H7 (cell line): Measurements from ENCODE around the gene ADTRP. TPM values are rescaled to one million over a fixed set of nuclear protein-coding genes. Genes with fewer than 3 reads are reported as not detected.

ENCODE experiments used
- DNase-seq: peaks from one replicate; pipeline ENCODE4 v3.0.0; 2012
- H3K27me3 ChIP-seq: 2 replicates; pipeline ENCODE4 v1.6.0; 2011; ENCODE audit warnings: mild to moderate bottlenecking, low read length; ENCODE audit not compliant: control insufficient read depth, insufficient read depth
- H3K36me3 ChIP-seq: replicated peaks from 2 replicates; pipeline ENCODE4 v1.5.1; 2011; ENCODE audit warnings: low read length; ENCODE audit not compliant: control insufficient read depth, insufficient read depth
- H3K4me3 ChIP-seq: 2 replicates; pipeline ENCODE4 v1.5.1; 2011; ENCODE audit warnings: low read depth, mild to moderate bottlenecking, control low read depth, low read length, moderate library complexity; ENCODE audit not compliant: insufficient read depth
- total RNA-seq: library from RNA; depleted of rRNA; stranded (reverse); fragments of >200 nt; shearing (Covaris generic); gene quantifications from 2 replicates; pipeline ENCODE4 v1.2.3, GENCODE V29; 2014

Gene ADTRP
- total RNA-seq, 1 experiment from 2014 or later = 0.21 TPM

- Histone ChIP-seq H3K27me3 (no peaks in the 10 kb centered on the region), H3K36me3 (no peaks in the 10 kb centered on the region), H3K4me3 (no peak overlapping the region)
- DNase-seq = no peak
Observed at GRCh38 chr6:11744101-11744500, 34.5 kb downstream of the ADTRP start.

GRCh38 chr6:11740875-11741274 is 37.7 kb downstream of the ADTRP start:
- Histone ChIP-seq H3K4me3 (no peak overlapping the region), H3K27me3 (no peaks in the 10 kb centered on the region), H3K36me3 (no peaks in the 10 kb centered on the region)
- no peak for DNase-seq

GRCh38 chr6:11738661-11739375 is 39.8 kb downstream of the ADTRP start:
- Histone ChIP-seq H3K4me3 (no peak overlapping the region), H3K36me3 (no peaks in the 10 kb centered on the region), H3K27me3 (no peaks in the 10 kb centered on the region)
- no peak for DNase-seq

- no peak overlapping the region for H3K4me3 ChIP-seq
- DNase-seq = no peak
- no peaks in the 10 kb centered on the region for H3K36me3 ChIP-seq
- H3K27me3 ChIP-seq = no peaks in the 10 kb centered on the region
Observed at GRCh38 chr6:11738234-11738633, 40.4 kb downstream of the ADTRP start.

GRCh38 chr6:11736601-11737000 is 42.0 kb downstream of the ADTRP start:
- no peak for DNase-seq

GRCh38 chr6:11734861-11735613 is 43.6 kb downstream of the ADTRP start:
- no peaks in the 10 kb centered on the region for H3K27me3 ChIP-seq
- DNase-seq = no peak
- no peak overlapping the region for H3K4me3 ChIP-seq

More at GRCh38 chr6:11736601-11737000, 42.0 kb downstream of the ADTRP start:
- Histone ChIP-seq H3K27me3 (no peaks in the 10 kb centered on the region), H3K36me3 (no peaks in the 10 kb centered on the region), H3K4me3 (no peak overlapping the region)

GRCh38 chr6:11732036-11732631 is 46.5 kb downstream of the ADTRP start:
- DNase-seq = no peak
- Histone ChIP-seq H3K27me3 (no peaks in the 10 kb centered on the region), H3K4me3 (no peak overlapping the region), H3K36me3 (no peaks in the 10 kb centered on the region)

More at GRCh38 chr6:11734861-11735613, 43.6 kb downstream of the ADTRP start:
- H3K36me3 ChIP-seq = no peaks in the 10 kb centered on the region

- Histone ChIP-seq H3K27me3 (no peaks in the 10 kb centered on the region), H3K4me3 (no peak overlapping the region), H3K36me3 (no peaks in the 10 kb centered on the region)
- no peak for DNase-seq
Observed at GRCh38 chr6:11731423-11731822, 47.2 kb downstream of the ADTRP start.

- Histone ChIP-seq H3K4me3 (no peak overlapping the region), H3K27me3 (no peaks in the 10 kb centered on the region), H3K36me3 (no peaks in the 10 kb centered on the region)
- DNase-seq = no peak
Observed at GRCh38 chr6:11730641-11731040, 48.0 kb downstream of the ADTRP start.

GRCh38 chr6:11729076-11729475 is 49.5 kb downstream of the ADTRP start:
- no peak for DNase-seq
- no peak overlapping the region for H3K4me3 ChIP-seq
- H3K36me3 ChIP-seq = no peaks in the 10 kb centered on the region
- H3K27me3 ChIP-seq = no peaks in the 10 kb centered on the region

- Histone ChIP-seq H3K36me3 (no peaks in the 10 kb centered on the region), H3K4me3 (no peak overlapping the region), H3K27me3 (no peaks in the 10 kb centered on the region)
- no peak for DNase-seq
Observed at GRCh38 chr6:11727998-11728961, 50.3 kb downstream of the ADTRP start.

GRCh38 chr6:11727346-11727997 is 51.1 kb downstream of the ADTRP start:
- no peaks in the 10 kb centered on the region for H3K36me3 ChIP-seq
- no peaks in the 10 kb centered on the region for H3K27me3 ChIP-seq
- DNase-seq = no peak
- no peak overlapping the region for H3K4me3 ChIP-seq

- H3K27me3 ChIP-seq = no peaks in the 10 kb centered on the region
- H3K4me3 ChIP-seq = no peak overlapping the region
- DNase-seq = no peak
- no peaks in the 10 kb centered on the region for H3K36me3 ChIP-seq
Observed at GRCh38 chr6:11724286-11724685, 54.3 kb downstream of the ADTRP start.
